ENCODE data around the gene G3BP1.
"Not testable (repeated sequence)": the region's sequence is repeated elsewhere in the genome, so short reads cannot be mapped to it uniquely, and the experiment has no call there.

DNA sequence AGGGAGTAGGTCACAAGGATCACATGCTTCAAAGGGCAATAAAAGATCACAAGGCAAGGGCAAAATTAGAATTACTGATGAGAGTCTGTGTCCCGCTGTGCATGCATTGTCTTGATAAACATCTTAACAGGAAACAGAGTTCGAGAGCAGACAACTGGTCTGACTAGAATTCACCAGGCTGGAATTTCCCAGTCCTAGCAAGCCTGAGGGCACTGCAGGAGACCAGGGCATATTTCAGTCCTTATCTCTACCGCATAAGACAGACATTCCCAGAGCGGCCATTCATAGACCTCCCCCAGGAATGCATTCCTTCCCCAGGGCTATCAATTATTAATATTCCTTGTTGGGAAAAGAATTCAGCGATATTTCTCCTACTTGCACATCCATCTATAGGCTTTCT lies 42.2 kb upstream of the G3BP1 start:
- TF ChIP-seq, protein P1, sequence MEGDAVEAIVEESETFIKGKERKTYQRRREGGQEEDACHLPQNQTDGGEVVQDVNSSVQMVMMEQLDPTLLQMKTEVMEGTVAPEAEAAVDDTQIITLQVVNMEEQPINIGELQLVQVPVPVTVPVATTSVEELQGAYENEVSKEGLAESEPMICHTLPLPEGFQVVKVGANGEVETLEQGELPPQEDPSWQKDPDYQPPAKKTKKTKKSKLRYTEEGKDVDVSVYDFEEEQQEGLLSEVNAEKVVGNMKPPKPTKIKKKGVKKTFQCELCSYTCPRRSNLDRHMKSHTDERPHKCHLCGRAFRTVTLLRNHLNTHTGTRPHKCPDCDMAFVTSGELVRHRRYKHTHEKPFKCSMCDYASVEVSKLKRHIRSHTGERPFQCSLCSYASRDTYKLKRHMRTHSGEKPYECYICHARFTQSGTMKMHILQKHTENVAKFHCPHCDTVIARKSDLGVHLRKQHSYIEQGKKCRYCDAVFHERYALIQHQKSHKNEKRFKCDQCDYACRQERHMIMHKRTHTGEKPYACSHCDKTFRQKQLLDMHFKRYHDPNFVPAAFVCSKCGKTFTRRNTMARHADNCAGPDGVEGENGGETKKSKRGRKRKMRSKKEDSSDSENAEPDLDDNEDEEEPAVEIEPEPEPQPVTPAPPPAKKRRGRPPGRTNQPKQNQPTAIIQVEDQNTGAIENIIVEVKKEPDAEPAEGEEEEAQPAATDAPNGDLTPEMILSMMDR (IDR thresholded peaks at IDR 0.05), result not testable (repeated sequence)
- TF ChIP-seq POLR2A (IDR thresholded peaks at IDR 0.05), result not testable (repeated sequence)
